Thoracic aorta (tissue), 2 donors: ENCODE results near the gene EFNA2. TPM values are rescaled to one million over a fixed set of nuclear protein-coding genes. Genes with fewer than 3 reads are reported as not detected.

Experiments
- ATAC-seq: fragments of 150-250 bp; one replicate; pipeline ENCODE4 v1.8.0; 2017; ENCODE audit warnings: low read depth; ENCODE audit not compliant: insufficient number of reproducible peaks, low FRiP score
- DNase-seq: peaks from one replicate; pipeline ENCODE4 v3.0.0-alpha.2; 2020; ENCODE audit warnings: low spot score
- H3K27ac ChIP-seq, 2 donors: fragments of 200-600 bp; sonication (generic); 1 replicate in 1 of 2; 2 replicates in 1 of 2; pipeline ENCODE4 v1.5.1; 2016; ENCODE audit warnings: mild to moderate bottlenecking in 2 of 2, moderate library complexity in 2 of 2
- H3K27me3 ChIP-seq: fragments of 200-600 bp; sonication (generic); replicated peaks from 2 replicates; pipeline ENCODE4 v1.6.0; 2016; ENCODE audit warnings: mild to moderate bottlenecking; ENCODE audit not compliant: insufficient read depth
- H3K36me3 ChIP-seq: fragments of 200-600 bp; sonication (generic); one replicate; pipeline ENCODE4 v1.5.1; 2016
- H3K4me1 ChIP-seq, 2 donors: fragments of 200-600 bp; sonication (generic); 1 replicate in 1 of 2; 2 replicates in 1 of 2; pipeline versions ENCODE4 v1.5.1 to v1.6.0; 2016; ENCODE audit warnings: low read depth in 2 of 2, mild to moderate bottlenecking in 1 of 2; ENCODE audit not compliant: control insufficient read depth in 1 of 2
- H3K4me3 ChIP-seq: fragments of 200-600 bp; sonication (generic); 2 replicates; pipeline ENCODE4 v1.5.1; 2016; ENCODE audit warnings: mild to moderate bottlenecking
- H3K9me3 ChIP-seq: fragments of 200-600 bp; sonication (generic); 2 replicates; pipeline ENCODE4 v1.5.1; 2016
- total RNA-seq, 2 donors: library from RNA; depleted of rRNA; stranded (reverse); fragments of >200 nt; gene quantifications; one replicate each; pipeline versions ENCODE4 v1.1.0 to v1.2.3, GENCODE V29; 2016
- TF ChIP-seq, protein P1 (sequence below): fragments of 200-600 bp; sonication (generic); IDR thresholded peaks from one replicate; pipeline ENCODE4 v1.5.1; 2019; ENCODE audit warnings: antibody characterized with exemption

The EFNA2 gene
- total RNA-seq, 2 donors from 2014 or later: not detected

DNA sequence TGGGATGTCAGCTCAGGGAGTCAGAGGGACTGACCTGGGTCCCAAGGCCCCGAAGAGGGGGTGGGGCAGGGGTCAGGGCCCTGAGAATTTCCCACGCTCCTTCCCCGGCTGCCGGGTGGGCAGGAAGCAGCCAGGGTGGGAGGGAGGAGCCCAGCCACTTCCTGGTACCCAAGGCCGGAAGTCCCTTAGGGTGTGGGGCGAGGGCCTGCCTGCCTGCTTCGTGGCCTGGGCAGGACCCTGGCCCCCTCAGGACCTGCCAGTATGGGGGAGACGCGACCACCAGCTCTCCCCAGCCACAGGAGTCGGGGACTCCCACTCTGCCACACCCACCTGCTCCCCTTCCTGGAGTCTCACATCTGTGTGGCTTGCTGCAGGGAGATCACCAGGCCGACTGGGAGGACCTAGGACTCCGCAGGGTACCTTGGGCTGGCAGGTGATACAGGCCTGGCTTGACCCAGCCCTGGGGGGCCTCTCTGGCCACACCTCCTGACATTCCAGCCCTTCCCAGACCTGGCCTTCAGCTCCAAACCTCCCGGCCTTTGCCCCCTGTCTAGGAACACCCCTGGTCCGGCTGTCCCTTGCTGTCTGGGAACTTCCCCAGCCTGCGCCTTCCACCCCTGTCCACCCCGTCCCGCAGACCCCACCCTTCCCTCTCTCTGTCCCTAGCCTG lies 26.3 kb upstream of the EFNA2 start:
- DNase-seq: no peak
- peak overlapping the region; percentile 59 for H3K4me3 ChIP-seq

DNA sequence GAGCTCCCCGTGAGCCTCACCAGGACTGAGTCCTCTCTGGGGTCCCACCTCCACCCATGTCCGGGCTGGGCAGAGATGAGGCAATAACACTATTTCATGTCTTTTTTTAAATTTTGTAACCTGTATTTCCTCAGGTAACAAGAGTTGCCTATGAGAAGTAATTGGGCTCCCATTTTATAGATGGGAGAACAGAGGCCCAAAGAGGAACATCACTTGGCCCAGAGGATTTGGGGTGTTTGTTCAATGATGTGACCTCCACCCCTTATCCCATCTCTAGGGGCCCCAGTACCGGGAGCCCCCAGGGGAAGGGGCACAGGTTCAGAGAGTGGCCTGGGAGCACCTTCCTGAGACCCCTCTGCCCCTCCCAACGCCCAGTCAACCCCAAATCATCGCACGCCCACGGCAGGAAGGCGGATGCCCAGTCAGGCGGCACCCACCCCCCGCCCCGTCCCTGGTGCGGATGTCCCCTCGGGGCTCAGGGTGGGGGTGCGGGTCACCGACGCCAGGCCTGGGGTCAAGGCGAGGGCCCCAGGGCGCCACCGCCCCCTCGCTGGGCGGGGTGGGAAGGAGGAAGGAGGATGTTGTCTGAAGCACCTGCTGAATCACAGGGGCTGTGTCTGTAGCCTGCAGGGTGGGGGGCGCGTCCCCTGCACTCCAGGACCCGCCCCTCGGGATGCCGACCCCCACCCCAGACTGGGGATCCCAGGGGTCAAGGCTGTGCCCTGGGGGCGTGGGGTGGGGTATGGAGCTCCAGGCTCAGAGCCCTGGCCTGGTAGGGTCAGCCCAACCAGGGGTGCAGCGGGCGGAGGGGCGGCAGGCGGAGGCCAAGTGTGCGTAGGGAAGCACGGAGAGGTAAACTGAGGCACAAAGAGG lies 25.6 kb upstream of the EFNA2 start:
- H3K9me3 ChIP-seq: no peaks in the 10 kb centered on the region

More for the DNA sequence above, 26.3 kb upstream of the EFNA2 start:
- Histone ChIP-seq H3K27me3 (no peaks in the 10 kb centered on the region), H3K36me3 (peaks cover 34% of the 10 kb centered on the region), H3K9me3 (no peaks in the 10 kb centered on the region), H3K27ac (peak overlapping the region; percentile 76 to 95), H3K4me1 (peaks cover 60 to 78% of the 10 kb centered on the region in 2 donors)
- TF ChIP-seq, protein P1, sequence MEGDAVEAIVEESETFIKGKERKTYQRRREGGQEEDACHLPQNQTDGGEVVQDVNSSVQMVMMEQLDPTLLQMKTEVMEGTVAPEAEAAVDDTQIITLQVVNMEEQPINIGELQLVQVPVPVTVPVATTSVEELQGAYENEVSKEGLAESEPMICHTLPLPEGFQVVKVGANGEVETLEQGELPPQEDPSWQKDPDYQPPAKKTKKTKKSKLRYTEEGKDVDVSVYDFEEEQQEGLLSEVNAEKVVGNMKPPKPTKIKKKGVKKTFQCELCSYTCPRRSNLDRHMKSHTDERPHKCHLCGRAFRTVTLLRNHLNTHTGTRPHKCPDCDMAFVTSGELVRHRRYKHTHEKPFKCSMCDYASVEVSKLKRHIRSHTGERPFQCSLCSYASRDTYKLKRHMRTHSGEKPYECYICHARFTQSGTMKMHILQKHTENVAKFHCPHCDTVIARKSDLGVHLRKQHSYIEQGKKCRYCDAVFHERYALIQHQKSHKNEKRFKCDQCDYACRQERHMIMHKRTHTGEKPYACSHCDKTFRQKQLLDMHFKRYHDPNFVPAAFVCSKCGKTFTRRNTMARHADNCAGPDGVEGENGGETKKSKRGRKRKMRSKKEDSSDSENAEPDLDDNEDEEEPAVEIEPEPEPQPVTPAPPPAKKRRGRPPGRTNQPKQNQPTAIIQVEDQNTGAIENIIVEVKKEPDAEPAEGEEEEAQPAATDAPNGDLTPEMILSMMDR: no peak
- ATAC-seq: no peak

DNA sequence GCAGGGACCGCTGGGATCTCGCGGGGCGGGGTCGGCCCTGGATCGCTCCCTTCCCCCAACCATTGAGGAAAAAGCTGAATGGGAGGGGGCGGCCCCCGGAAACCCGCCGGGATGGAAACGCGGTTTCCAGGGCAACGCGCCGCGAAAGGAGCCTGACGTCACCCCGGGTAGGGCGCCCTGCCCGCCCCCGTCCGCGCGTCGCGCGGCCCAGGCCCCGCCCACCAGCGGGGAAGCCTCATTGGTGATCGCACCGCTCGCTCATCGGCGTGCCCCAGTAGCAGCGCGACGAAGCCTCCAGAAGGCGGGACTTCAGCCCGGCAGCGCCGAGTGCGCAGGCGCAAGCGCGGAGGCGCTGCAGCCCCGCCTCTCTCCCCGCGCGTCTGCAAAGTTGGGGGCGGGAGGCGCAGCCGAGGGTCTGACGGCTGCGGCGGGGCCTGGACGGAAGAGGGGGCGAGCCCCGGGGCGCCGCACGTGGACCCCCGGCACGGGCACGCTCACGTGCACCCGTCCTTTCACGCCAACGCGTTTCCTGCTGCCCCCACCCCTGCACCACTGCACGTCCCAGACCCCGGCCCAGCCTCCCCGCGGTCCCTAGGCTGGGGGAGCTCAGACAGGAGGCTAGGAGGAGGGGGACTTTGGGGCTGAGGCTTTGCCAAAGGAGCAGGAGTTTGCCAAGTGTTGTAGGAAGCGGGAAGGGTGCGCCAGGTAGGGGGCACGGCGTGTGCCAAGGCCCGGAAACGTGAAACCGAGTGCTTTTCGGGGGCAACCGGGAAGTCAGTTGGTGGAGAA lies 24.7 kb upstream of the EFNA2 start:
- Histone ChIP-seq H3K36me3 (peaks cover 18% of the 10 kb centered on the region), H3K27ac (peak overlapping the region; percentile 95 to 98), H3K4me1 (peaks cover 53 to 76% of the 10 kb centered on the region in 2 donors), H3K9me3 (no peaks in the 10 kb centered on the region), H3K27me3 (no peaks in the 10 kb centered on the region), H3K4me3 (peak overlapping the region; percentile 82)
- TF ChIP-seq, protein P1: no peak
- no peak for DNase-seq
- ATAC-seq: peak; percentile 19

More for the DNA sequence above, 25.6 kb upstream of the EFNA2 start:
- TF ChIP-seq, protein P1: no peak
- ATAC-seq (no peak), DNase-seq (no peak)
- peaks cover 27% of the 10 kb centered on the region for H3K36me3 ChIP-seq
- H3K27me3 ChIP-seq: no peaks in the 10 kb centered on the region
- peaks cover 56 to 77% of the 10 kb centered on the region in 2 donors for H3K4me1 ChIP-seq
- peak overlapping the region; percentile 82 for H3K4me3 ChIP-seq
- H3K27ac ChIP-seq: peak overlapping the region; percentile 76 to 95

DNA sequence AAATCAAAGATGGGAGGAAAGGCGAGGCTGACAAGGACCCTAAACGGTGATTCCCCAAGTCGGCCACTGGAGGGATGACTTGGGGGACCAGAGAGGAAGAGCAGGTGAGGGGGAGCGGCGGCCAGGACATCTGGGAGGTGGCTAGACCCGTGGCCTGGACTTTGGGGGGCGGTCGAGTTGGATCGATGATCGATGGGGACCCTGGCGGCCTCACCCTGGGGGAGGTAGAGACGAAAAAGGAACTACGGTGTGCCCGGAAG lies 24.2 kb upstream of the EFNA2 start:
- Histone ChIP-seq H3K4me3 (peak overlapping the region; percentile 82), H3K27ac (peak overlapping the region; percentile 95 to 98), H3K36me3 (peaks cover 13% of the 10 kb centered on the region), H3K4me1 (peaks cover 57 to 78% of the 10 kb centered on the region in 2 donors), H3K9me3 (no peaks in the 10 kb centered on the region), H3K27me3 (no peaks in the 10 kb centered on the region)
- ATAC-seq (no peak), DNase-seq (no peak)
- TF ChIP-seq, protein P1: no peak
